ENCODE results near the gene ADSS1. TPM values are rescaled to one million over a fixed set of nuclear protein-coding genes. Genes with fewer than 3 reads are reported as not detected.

Gene ADSS1
- total RNA-seq, 5 donors from 2014 or later (not counting 1 experiment from before 2014, with no cell fraction given): 2.4 to 5.7 (median 3.5) TPM

DNA sequence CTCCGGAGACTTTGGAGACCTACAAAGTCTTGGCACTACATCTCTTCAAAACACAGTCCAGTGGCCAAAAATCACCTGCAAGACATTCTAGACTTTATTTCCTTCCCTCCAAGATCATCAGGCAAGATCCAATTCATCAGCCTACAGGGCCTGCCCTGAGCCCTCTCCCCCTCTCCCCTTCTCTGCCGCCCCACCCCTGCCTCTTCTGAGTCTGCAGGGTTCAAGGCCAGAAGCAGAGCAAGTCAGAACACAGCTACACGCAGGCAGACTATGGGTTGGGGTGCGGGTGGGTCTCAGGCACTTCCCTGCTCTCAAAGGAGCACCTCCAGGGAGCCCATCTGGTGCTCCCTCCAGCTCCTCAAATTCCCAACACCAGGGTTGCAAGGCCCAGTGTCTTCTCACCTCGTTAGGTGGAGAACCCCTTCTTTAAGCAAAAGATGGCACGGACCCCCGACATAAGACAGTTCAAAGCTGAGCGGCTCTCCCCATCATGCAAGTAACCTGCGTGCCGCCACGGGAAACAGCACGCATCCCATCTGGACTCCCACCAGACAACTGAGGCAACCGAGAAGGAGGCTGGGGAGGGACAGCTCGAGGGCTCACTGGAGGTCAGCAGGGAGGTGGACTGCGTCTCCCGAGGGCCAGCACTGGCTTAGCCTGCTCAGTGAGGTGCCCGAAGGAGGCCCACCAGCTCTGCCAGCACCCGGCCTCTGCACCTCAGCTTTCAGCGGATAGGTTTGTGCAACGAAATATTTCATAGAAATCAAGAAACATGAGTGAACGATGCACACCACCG, 40.2 kb upstream of the ADSS1 start:
- Mint-ChIP-seq H3K4me3 (no peak overlapping the region), H3K27me3 (no peaks in the 10 kb centered on the region), H3K9me3 (no peaks in the 10 kb centered on the region), H3K4me1 (peaks cover 30 to 50% (median 31%) of the 10 kb centered on the region in 3 donors), H3K27ac (peak overlapping the region in 1 of 2 donors; percentile 34), H3K36me3 (no peaks in the 10 kb centered on the region)
- no peak for DNase-seq
- ChIA-PET CTCF (interaction anchor here in 1 of 2 donors (0.6 kb wide), 1 partner anchor 852 kb away, joined by 4 read pairs; no protein-coding TSS in a partner anchor), POLR2A (no interaction called here)
- no peak for ATAC-seq (replicated peaks in 1 of 4)
- Histone ChIP-seq H3K9me3 (no peaks in the 10 kb centered on the region), H3K4me3 (ENCODE audit: control insufficient read depth in 1 of 2, extremely low read depth in 1 of 2, low read length in 1 of 2) (no peak overlapping the region), H3K27me3 (replicated peaks in 1 of 2; ENCODE audit: control insufficient read depth in 2 of 2, extremely low read depth in 1 of 2, insufficient read depth in 2 of 2, low read length in 1 of 2) (peaks cover 0 to 14% of the 10 kb centered on the region in 2 experiments), H3K27ac (ENCODE audit: low read length) (no peak overlapping the region), H3K36me3 (ENCODE audit: control insufficient read depth in 2 of 2, extremely low read depth in 1 of 2, insufficient read depth in 1 of 2, low read length in 1 of 2) (no peaks in the 10 kb centered on the region), H3K4me1 (ENCODE audit: control insufficient read depth in 1 of 2, extremely low read depth in 1 of 2, insufficient read depth in 2 of 2, low read length in 2 of 2) (peaks cover 10 to 32% of the 10 kb centered on the region in 2 experiments)
- 94% methylated on average over 18 of the region's 22 CpGs for WGBS (ENCODE audit: insufficient coverage)

DNA sequence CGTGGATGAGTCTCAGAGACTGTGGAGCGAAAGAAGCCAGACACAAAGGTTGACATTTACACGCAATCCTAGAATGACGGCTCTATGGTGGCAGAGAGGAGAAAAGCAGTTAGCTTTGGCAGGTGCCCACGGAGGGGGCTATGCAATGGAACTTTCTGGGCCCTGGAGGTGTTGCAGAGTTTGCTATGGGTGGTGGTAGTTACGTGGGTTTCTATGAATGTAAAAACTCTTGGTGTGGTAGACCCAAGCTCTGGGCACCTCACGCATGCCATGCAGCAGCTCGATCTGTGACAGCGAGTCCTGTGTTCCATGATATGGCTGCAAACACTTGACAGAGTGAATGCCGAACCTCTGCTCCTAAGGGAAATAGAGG, 39.6 kb upstream of the ADSS1 start:
- H3K4me3 Mint-ChIP-seq: no peak overlapping the region
- POLR2A ChIA-PET: no interaction called here
- CTCF ChIA-PET: no interaction called here

DNA sequence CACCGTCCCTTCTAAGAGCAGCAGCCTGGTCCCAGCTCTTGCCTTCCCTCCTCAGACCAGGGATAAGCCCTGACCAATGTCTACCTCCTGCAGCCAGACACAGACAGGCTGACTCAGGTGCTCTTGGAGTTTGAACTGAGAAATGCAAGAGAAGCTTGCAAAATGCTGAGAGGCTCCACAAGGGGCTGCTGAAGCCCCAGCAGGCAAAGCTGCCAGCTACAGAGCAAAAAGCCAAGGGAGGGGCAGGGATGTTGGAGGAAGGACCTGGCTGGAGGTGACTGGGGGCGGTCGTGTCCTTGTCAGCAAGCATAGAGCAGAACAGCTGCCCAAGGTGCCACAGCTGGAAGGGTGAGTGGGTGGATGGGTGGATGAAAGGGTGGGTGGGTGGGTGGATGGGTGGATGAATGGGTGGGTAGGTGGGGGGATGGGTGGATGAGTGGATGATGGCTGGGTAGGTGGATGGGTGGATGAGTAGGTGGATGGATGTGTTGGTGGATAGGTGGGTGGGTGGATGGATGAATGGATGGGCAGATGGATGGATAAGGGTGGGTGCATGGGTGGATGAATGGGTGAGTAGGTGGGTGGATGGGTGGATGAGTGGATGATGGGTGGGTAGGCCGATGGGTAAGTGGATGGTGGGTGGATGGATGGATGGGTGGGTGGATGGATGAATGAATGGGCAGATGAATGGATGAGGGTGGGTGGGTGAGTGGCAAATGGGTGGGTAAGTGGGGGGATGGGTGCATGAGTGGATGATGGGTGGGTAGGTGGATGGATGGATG, 38.6 kb upstream of the ADSS1 start:
- 32% methylated on average over 3 of the region's 4 CpGs for WGBS (ENCODE audit: insufficient coverage)
- Mint-ChIP-seq H3K27me3 (no peaks in the 10 kb centered on the region), H3K36me3 (no peaks in the 10 kb centered on the region), H3K4me1 (peaks cover 30 to 47% (median 31%) of the 10 kb centered on the region in 3 donors), H3K4me3 (peak overlapping the region in 1 of 3 donors; percentile 14), H3K9me3 (no peaks in the 10 kb centered on the region), H3K27ac (peak overlapping the region; percentile 47 to 75)
- no peak for DNase-seq
- no peaks in the 10 kb centered on the region for H3K36me3 ChIP-seq (ENCODE audit: control insufficient read depth in 2 of 2, extremely low read depth in 1 of 2, insufficient read depth in 1 of 2, low read length in 1 of 2)
- no peak overlapping the region for H3K27ac ChIP-seq (ENCODE audit: low read length)
- H3K27me3 ChIP-seq (replicated peaks in 1 of 2; ENCODE audit: control insufficient read depth in 2 of 2, extremely low read depth in 1 of 2, insufficient read depth in 2 of 2, low read length in 1 of 2): peaks cover 0 to 6% of the 10 kb centered on the region in 2 experiments
- ATAC-seq (replicated peaks in 1 of 4): no peak
- no peak overlapping the region for H3K4me3 ChIP-seq (ENCODE audit: control insufficient read depth in 1 of 2, extremely low read depth in 1 of 2, low read length in 1 of 2)
- no peaks in the 10 kb centered on the region for H3K9me3 ChIP-seq
- ChIA-PET POLR2A (interaction anchor here in 1 of 2 donors (0.5 kb wide), 1 partner anchor 785 kb away, joined by 5 read pairs; no protein-coding TSS in a partner anchor), CTCF (no interaction called here)
- peaks cover 10 to 38% of the 10 kb centered on the region in 2 experiments for H3K4me1 ChIP-seq (ENCODE audit: control insufficient read depth in 1 of 2, extremely low read depth in 1 of 2, insufficient read depth in 2 of 2, low read length in 2 of 2)

More for the DNA sequence above, 39.6 kb upstream of the ADSS1 start:
- peaks cover 30 to 50% (median 31%) of the 10 kb centered on the region in 3 donors for H3K4me1 Mint-ChIP-seq
- H3K27me3 Mint-ChIP-seq: no peaks in the 10 kb centered on the region
- no peak for ATAC-seq (replicated peaks in 1 of 4)
- no peaks in the 10 kb centered on the region for H3K36me3 Mint-ChIP-seq
- H3K9me3 Mint-ChIP-seq: no peaks in the 10 kb centered on the region
- H3K27ac Mint-ChIP-seq: peak overlapping the region; percentile 47 to 75
- 87% methylated on average over 8 of the region's 10 CpGs for WGBS (ENCODE audit: insufficient coverage)
- peaks cover 0 to 10% of the 10 kb centered on the region in 2 experiments for H3K27me3 ChIP-seq (replicated peaks in 1 of 2; ENCODE audit: control insufficient read depth in 2 of 2, extremely low read depth in 1 of 2, insufficient read depth in 2 of 2, low read length in 1 of 2)
- peaks cover 10 to 32% of the 10 kb centered on the region in 2 experiments for H3K4me1 ChIP-seq (ENCODE audit: control insufficient read depth in 1 of 2, extremely low read depth in 1 of 2, insufficient read depth in 2 of 2, low read length in 2 of 2)
- H3K4me3 ChIP-seq (ENCODE audit: control insufficient read depth in 1 of 2, extremely low read depth in 1 of 2, low read length in 1 of 2): no peak overlapping the region
- no peaks in the 10 kb centered on the region for H3K9me3 ChIP-seq
- H3K27ac ChIP-seq (ENCODE audit: low read length): no peak overlapping the region
- no peaks in the 10 kb centered on the region for H3K36me3 ChIP-seq (ENCODE audit: control insufficient read depth in 2 of 2, extremely low read depth in 1 of 2, insufficient read depth in 1 of 2, low read length in 1 of 2)
- DNase-seq: no peak

DNA sequence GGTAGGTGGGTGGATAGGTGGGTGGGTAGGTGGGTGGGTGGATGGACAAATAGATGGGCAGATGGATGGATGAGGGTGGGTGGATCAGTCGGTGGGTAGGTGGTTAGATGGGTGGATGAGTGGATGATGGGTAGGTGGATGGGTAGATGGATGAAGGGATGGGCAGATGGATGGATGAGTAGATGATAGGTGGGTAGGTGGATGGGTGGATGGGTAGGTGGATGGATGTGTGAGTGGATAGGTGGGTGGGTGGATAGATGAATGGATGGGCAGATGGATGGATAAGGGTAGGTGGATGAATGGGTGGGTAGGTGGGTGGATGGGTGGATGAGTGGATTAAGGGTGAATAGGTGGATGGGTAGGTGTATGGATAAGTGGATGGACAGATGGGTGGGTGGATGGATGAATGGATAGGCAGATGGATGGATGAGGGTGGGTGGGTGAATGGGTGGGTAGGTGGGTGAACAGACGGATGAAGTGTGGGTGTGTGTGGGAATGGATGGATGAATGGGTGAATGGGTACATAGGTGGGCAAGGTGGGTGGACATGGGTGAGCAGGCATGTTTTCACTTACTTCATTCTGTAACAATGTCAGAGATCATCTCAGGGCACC, 37.9 kb upstream of the ADSS1 start:
- no peaks in the 10 kb centered on the region for H3K9me3 ChIP-seq
- peak overlapping the region; percentile 29 for H3K27ac ChIP-seq (ENCODE audit: low read length)
- 100% methylated on average over 1 of the region's 2 CpGs for WGBS (ENCODE audit: insufficient coverage)
- no peaks in the 10 kb centered on the region for H3K36me3 ChIP-seq (ENCODE audit: control insufficient read depth in 2 of 2, extremely low read depth in 1 of 2, insufficient read depth in 1 of 2, low read length in 1 of 2)
- no peak for DNase-seq
- Mint-ChIP-seq H3K9me3 (no peaks in the 10 kb centered on the region), H3K27me3 (no peaks in the 10 kb centered on the region), H3K4me1 (peaks cover 36 to 53% (median 37%) of the 10 kb centered on the region in 3 donors), H3K36me3 (no peaks in the 10 kb centered on the region), H3K4me3 (peak overlapping the region in 2 of 3 donors; percentile 39 to 72), H3K27ac (peak overlapping the region; percentile 92 to 93)
- H3K4me1 ChIP-seq (ENCODE audit: control insufficient read depth in 1 of 2, extremely low read depth in 1 of 2, insufficient read depth in 2 of 2, low read length in 2 of 2): peaks cover 14 to 45% of the 10 kb centered on the region in 2 experiments
- no peaks in the 10 kb centered on the region for H3K27me3 ChIP-seq (replicated peaks in 1 of 2; ENCODE audit: control insufficient read depth in 2 of 2, extremely low read depth in 1 of 2, insufficient read depth in 2 of 2, low read length in 1 of 2)
- H3K4me3 ChIP-seq (ENCODE audit: control insufficient read depth in 1 of 2, extremely low read depth in 1 of 2, low read length in 1 of 2): no peak overlapping the region
- POLR2A ChIA-PET: no interaction called here
- no peak for ATAC-seq (replicated peaks in 1 of 4)
- CTCF ChIA-PET: no interaction called here

DNA sequence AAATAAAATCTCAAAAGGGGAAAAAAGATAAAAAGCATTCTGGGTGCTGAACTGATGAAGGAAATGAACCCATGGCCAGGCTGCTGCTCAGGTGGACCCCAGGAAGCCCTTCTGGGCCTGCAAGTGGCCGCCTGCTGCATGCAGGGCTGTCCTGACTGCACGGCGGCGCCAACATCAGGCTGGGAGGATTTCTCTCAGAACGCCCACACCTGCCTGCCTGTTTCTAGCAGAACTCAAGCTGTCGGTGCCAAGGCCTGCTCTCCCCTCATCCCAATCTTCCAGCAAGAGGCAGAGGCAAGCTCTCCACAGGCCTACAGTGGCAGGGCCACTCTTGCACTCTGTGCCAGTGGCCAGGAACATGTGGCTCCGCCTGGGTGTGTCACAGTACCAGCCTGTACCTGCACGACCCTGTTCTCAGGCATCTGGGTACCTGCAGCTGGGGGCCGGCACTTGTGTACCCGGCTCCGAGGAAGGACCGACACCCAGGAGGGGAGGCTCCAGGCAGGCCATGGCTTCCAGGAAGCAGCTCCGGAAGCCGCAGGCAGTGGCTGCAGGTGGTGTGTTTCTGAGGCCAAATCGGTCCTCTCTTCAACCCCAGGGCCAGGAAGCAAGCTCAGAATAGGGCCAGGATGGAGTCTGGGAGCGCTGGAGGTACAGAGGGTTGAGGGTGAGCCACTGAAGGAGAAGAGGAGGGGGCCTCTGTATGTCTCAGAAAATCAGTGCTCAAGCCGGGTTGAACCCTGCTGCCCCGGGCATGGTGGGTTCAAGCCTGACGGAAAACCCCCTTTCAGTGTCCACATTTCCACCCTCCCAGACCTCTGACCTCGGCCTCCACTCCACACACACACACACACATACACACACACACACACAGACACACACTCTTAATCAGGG, 37.2 kb upstream of the ADSS1 start:
- ATAC-seq (replicated peaks in 1 of 4): peak; percentile 10 to 21 (median 16)
- 66% methylated on average over 17 of the region's 20 CpGs for WGBS (ENCODE audit: insufficient coverage)
- H3K36me3 ChIP-seq (ENCODE audit: control insufficient read depth in 2 of 2, extremely low read depth in 1 of 2, insufficient read depth in 1 of 2, low read length in 1 of 2): no peaks in the 10 kb centered on the region
- Mint-ChIP-seq H3K9me3 (no peaks in the 10 kb centered on the region), H3K27ac (peak overlapping the region; percentile 92 to 93), H3K36me3 (no peaks in the 10 kb centered on the region), H3K27me3 (no peaks in the 10 kb centered on the region), H3K4me3 (peak overlapping the region; percentile 28 to 72 (median 45)), H3K4me1 (peaks cover 42 to 57% (median 42%) of the 10 kb centered on the region in 3 donors)
- no peak overlapping the region for H3K4me3 ChIP-seq (ENCODE audit: control insufficient read depth in 1 of 2, extremely low read depth in 1 of 2, low read length in 1 of 2)
- peaks cover 18 to 53% of the 10 kb centered on the region in 2 experiments for H3K4me1 ChIP-seq (ENCODE audit: control insufficient read depth in 1 of 2, extremely low read depth in 1 of 2, insufficient read depth in 2 of 2, low read length in 2 of 2)
- H3K9me3 ChIP-seq: no peaks in the 10 kb centered on the region
- H3K27ac ChIP-seq (ENCODE audit: low read length): peak overlapping the region; percentile 29
- peak in 1 of 35 experiments; percentile 33 for DNase-seq
- H3K27me3 ChIP-seq (replicated peaks in 1 of 2; ENCODE audit: control insufficient read depth in 2 of 2, extremely low read depth in 1 of 2, insufficient read depth in 2 of 2, low read length in 1 of 2): no peaks in the 10 kb centered on the region
- POLR2A ChIA-PET: no interaction called here
- CTCF ChIA-PET: interaction anchor here in 1 of 2 donors (0.6 kb wide), 1 partner anchor 139 kb away, joined by 3 read pairs; no protein-coding TSS in a partner anchor

Data from T-cell (primary cell).